Measurements from ENCODE around the gene IPO4. TPM values are rescaled to one million over a fixed set of nuclear protein-coding genes. Genes with fewer than 3 reads are reported as not detected.

IPO4 gene
- total and polyA plus RNA-seq, 2 of the 13 experiments (the other 11 are each of a cell fraction or from before 2014, with no cell fraction given), result 39.0 to 179 TPM

GRCh38 chr14:24232645-24233537 is 44.3 kb upstream of the IPO4 start, which contains the start of gene GMPR2 (continued):
- TF ChIP-seq ZNF609 (CRISPR knock-in tag; IDR thresholded peaks at IDR 0.05; ENCODE audit: borderline replicate concordance) (peak; percentile 39; the same call in 1 of the 2 replicates), RFX5 (IDR thresholded peaks at IDR 0.05; ENCODE audit: low read depth, low read length) (peak; percentile 92), ZNF7 (CRISPR knock-in tag; IDR thresholded peaks at IDR 0.05) (no peak), ZNF773 (CRISPR knock-in tag; IDR thresholded peaks at IDR 0.05; ENCODE audit: borderline replicate concordance) (0 out of 2 replicates have a peak, but pooled peaks have one; percentile 80), GABPA (IDR thresholded peaks at IDR 0.05; ENCODE audit: low read depth, low read length) (no peak), GABPA (CRISPR knock-in tag; IDR thresholded peaks at IDR 0.05; ENCODE audit: low read depth) (no peak), ZNF414 (CRISPR knock-in tag; IDR thresholded peaks at IDR 0.05) (peak; percentile 99), ZNF878 (CRISPR knock-in tag; IDR thresholded peaks at IDR 0.05) (no peak), MIER2 (CRISPR knock-in tag; IDR thresholded peaks at IDR 0.05) (peak; percentile 28; the same call in 1 of the 2 replicates), SNAPC5 (CRISPR knock-in tag; IDR thresholded peaks at IDR 0.05; ENCODE audit: borderline replicate concordance) (peak; percentile 93; the same call in 1 of the 2 replicates), ZNF24 (IDR thresholded peaks at IDR 0.05) (peak; percentile 64), ZNF749 (CRISPR knock-in tag; IDR thresholded peaks at IDR 0.05; ENCODE audit: borderline replicate concordance) (peak; percentile 9; the same call in 1 of the 2 replicates), MIER3 (CRISPR knock-in tag; IDR thresholded peaks at IDR 0.05; ENCODE audit: borderline replicate concordance) (peak; percentile 82; the same call in 1 of the 2 replicates), AHR (CRISPR knock-in tag; IDR thresholded peaks at IDR 0.05) (no peak; the same call in 1 of the 2 replicates), GLMP (CRISPR knock-in tag; IDR thresholded peaks at IDR 0.05; ENCODE audit: borderline replicate concordance) (no peak), ZNF724P (CRISPR knock-in tag; IDR thresholded peaks at IDR 0.05; ENCODE audit: borderline replicate concordance) (peak; percentile 81; the same call in 1 of the 2 replicates), RNF219 (CRISPR knock-in tag; IDR thresholded peaks at IDR 0.05) (0 out of 2 replicates have a peak, but pooled peaks have one; percentile 26), ZNF788 (CRISPR knock-in tag; IDR thresholded peaks at IDR 0.05; ENCODE audit: borderline replicate concordance) (0 out of 2 replicates have a peak, but pooled peaks have one; percentile 34), KDM5B (CRISPR knock-in tag; IDR thresholded peaks at IDR 0.05; ENCODE audit: borderline replicate concordance) (peak; percentile 95)

Data from HepG2 (cell line).